ENCODE data around the gene SIK3. TPM values are rescaled to one million over a fixed set of nuclear protein-coding genes. Genes with fewer than 3 reads are reported as not detected.

SIK3 gene
- total RNA-seq, 2 experiments from 2014 or later = 22.8 to 24.0 TPM

DNA sequence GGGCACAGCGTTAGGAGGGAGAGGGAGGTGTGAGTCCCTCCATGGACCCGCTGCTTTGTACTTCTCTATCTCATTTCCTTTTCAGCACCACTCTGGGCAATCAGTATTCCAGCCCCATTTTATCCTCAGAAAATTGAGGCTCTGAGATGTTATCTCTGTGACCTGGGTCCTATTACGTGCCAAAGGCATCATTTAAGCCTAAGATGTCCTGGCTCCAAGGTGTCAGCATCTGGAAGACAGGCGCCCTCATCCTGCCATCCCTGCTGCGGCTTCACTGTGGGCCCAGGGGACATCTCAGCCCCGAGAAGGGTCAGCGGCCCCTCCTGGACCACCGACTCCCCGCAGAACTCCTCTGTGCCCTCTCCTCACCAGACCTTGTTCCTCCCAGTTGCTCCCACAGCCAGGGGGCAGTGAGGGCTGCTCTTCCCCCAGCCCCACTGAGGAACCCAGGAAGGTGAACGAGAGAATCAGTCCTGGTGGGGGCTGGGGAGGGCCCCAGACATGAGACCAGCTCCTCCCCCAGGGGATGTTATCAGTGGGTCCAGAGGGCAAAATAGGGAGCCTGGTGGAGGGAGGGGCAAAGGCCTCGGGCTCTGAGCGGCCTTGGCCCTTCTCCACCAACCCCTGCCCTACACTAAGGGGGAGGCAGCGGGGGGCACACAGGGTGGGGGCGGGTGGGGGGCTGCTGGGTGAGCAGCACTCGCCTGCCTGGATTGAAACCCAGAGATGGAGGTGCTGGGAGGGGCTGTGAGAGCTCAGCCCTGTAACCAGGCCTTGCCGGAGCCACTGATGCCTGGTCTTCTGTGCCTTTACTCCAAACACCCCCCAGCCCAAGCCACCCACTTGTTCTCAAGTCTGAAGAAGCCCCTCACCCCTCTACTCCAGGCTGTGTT lies 269.4 kb downstream of the SIK3 start:
- H3K36me3 Mint-ChIP-seq = no peaks in the 10 kb centered on the region
- H3K9me3 Mint-ChIP-seq = no peaks in the 10 kb centered on the region
- H3K4me3 Mint-ChIP-seq = no peak overlapping the region
- H3K4me1 Mint-ChIP-seq = no peaks in the 10 kb centered on the region
- DNase-seq = no peak
- no peak overlapping the region for H3K27ac Mint-ChIP-seq
- no peaks in the 10 kb centered on the region for H3K27me3 Mint-ChIP-seq

DNA sequence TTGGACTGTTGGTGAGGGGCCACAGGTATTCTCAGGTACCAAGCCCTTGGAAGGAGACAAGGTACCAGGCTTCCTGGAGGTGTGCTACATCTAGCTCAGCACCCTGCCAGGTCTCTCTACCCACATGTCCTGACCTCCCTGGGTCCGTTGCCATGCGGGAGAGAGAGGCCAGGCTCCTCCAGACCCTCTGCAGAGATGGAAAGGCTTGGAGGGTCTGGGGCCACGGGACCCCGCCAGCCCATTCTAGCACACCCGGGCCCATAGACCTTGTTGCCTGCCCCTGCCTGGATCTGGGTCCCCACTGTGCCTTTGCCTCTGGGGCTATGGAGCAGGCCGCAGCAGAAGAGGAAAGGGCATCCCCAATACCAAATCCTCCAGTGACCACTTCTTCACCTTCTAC lies 270.8 kb downstream of the SIK3 start:
- Mint-ChIP-seq H3K9me3 (no peaks in the 10 kb centered on the region), H3K27ac (no peak overlapping the region), H3K4me1 (no peaks in the 10 kb centered on the region), H3K36me3 (no peaks in the 10 kb centered on the region), H3K4me3 (no peak overlapping the region), H3K27me3 (no peaks in the 10 kb centered on the region)
- no peak for DNase-seq

DNA sequence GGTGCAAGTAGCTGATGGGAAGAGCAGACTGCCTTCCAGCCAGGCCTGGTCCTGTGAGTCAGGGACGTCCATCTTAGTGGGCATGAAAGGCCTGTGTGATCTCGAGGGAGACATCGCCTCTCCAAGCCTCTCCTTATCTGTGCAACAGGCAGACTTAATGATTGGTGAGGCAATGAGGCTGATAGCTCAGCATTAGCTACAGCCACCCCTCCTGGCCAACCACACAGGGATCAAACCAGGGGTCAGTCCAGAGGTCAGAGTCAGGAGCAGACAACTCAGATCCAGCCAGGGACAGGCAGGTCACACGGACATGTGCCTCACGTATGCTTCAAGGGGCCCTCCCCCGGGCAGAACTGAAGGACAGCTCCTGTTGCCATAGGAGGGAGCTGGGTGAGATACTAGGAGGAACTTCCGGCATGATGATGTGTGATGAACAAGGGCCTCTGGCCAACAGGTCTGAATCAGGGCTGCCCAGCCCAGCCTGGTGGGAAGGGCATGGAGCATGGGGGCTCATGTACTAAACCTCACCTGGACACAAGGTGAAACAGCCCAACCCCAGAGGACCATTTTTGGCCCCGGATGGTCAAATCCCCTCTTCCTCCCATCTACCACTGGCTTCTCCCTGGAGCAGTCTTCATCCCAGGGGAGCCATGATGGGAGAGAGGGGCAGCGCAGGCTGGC lies 271.3 kb downstream of the SIK3 start:
- H3K27me3 Mint-ChIP-seq = no peaks in the 10 kb centered on the region
- DNase-seq = no peak
- no peaks in the 10 kb centered on the region for H3K9me3 Mint-ChIP-seq
- H3K36me3 Mint-ChIP-seq = no peaks in the 10 kb centered on the region
- no peaks in the 10 kb centered on the region for H3K4me1 Mint-ChIP-seq
- H3K4me3 Mint-ChIP-seq = no peak overlapping the region
- no peak overlapping the region for H3K27ac Mint-ChIP-seq

GRCh38 chr11:116825854-116826750 lies 272.1 kb downstream of the SIK3 start:
- no peak overlapping the region for H3K4me3 Mint-ChIP-seq
- H3K27me3 Mint-ChIP-seq = no peaks in the 10 kb centered on the region
- H3K36me3 Mint-ChIP-seq = no peaks in the 10 kb centered on the region
- no peaks in the 10 kb centered on the region for H3K4me1 Mint-ChIP-seq
- H3K9me3 Mint-ChIP-seq = no peaks in the 10 kb centered on the region
- H3K27ac Mint-ChIP-seq = no peak overlapping the region
- DNase-seq = no peak

DNA sequence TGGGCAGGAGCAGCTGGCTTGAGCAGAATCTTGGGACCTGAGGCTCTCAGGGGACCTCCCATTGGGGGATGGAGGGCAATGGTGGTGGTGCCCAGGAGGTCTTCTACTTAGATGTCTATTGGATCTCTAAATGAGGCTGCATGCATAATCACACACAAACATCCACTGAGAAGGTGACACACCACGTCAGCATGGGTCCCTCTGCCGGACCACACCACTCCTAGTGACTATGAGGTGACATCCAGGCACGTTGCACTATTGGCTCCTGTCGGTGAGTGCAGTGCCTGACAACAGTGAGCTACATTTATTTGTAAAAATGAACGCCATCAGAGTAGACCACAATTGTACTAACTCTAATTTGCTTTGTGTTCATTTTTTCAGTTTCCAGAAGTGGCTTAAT lies 272.8 kb downstream of the SIK3 start:
- H3K9me3 Mint-ChIP-seq = no peaks in the 10 kb centered on the region
- H3K4me1 Mint-ChIP-seq = no peaks in the 10 kb centered on the region
- H3K27me3 Mint-ChIP-seq = no peaks in the 10 kb centered on the region
- no peak overlapping the region for H3K27ac Mint-ChIP-seq
- no peaks in the 10 kb centered on the region for H3K36me3 Mint-ChIP-seq
- H3K4me3 Mint-ChIP-seq = no peak overlapping the region
- DNase-seq = no peak

GRCh38 chr11:116823031-116823843 lies 275.0 kb downstream of the SIK3 start, which contains the start of gene APOA4:
APOA4 (minus strand) TSS chr11:116823304; CDS start chr11:116823191, 113 bp downstream.
- Mint-ChIP-seq H3K4me1 (no peaks in the 10 kb centered on the region), H3K9me3 (no peaks in the 10 kb centered on the region), H3K36me3 (no peaks in the 10 kb centered on the region), H3K27ac (no peak within 1 kb of the TSS), H3K4me3 (no peak within 1 kb of the TSS), H3K27me3 (no peaks in the 10 kb centered on the region)
- no peak for DNase-seq

GRCh38 chr11:116822575-116822974 lies 275.7 kb downstream of the SIK3 start:
- H3K36me3 Mint-ChIP-seq = no peaks in the 10 kb centered on the region
- H3K4me1 Mint-ChIP-seq = no peaks in the 10 kb centered on the region
- no peak overlapping the region for H3K27ac Mint-ChIP-seq
- H3K4me3 Mint-ChIP-seq = no peak overlapping the region
- H3K27me3 Mint-ChIP-seq = no peaks in the 10 kb centered on the region
- DNase-seq = no peak
- no peaks in the 10 kb centered on the region for H3K9me3 Mint-ChIP-seq

GRCh38 chr11:116821050-116821918 lies 276.9 kb downstream of the SIK3 start:
- Mint-ChIP-seq H3K36me3 (no peaks in the 10 kb centered on the region), H3K27me3 (no peaks in the 10 kb centered on the region), H3K4me3 (no peak overlapping the region), H3K9me3 (no peaks in the 10 kb centered on the region), H3K4me1 (no peaks in the 10 kb centered on the region), H3K27ac (no peak overlapping the region)
- no peak for DNase-seq

DNA sequence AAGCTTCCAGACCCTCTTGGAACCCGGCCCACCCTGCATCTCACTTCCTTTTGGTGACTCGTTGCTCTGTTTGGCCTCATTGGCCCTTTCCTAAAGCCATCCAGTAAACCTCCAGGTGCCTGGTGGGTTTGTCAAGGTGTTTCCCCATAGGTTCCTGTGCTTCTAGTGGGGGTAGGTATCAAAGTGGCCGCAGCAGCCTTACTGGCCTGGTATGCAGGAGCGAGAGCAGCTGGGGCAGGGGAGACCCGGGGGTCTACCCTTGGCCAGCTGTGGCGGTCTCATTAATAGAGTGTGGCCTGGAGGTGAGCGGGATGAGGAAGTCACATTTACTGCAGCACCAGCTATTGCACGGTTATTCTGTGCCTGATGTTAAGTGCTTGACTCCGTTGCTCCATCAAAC lies 279.2 kb downstream of the SIK3 start:
- Mint-ChIP-seq H3K36me3 (no peaks in the 10 kb centered on the region), H3K4me1 (no peaks in the 10 kb centered on the region), H3K27me3 (no peaks in the 10 kb centered on the region), H3K27ac (no peak overlapping the region), H3K9me3 (no peaks in the 10 kb centered on the region), H3K4me3 (no peak overlapping the region)
- no peak for DNase-seq

- DNase-seq = no peak
- Mint-ChIP-seq H3K4me3 (no peak overlapping the region), H3K36me3 (no peaks in the 10 kb centered on the region), H3K4me1 (no peaks in the 10 kb centered on the region), H3K27me3 (no peaks in the 10 kb centered on the region), H3K9me3 (no peaks in the 10 kb centered on the region), H3K27ac (no peak overlapping the region)
Measured at GRCh38 chr11:116814502-116814901, 283.7 kb downstream of the SIK3 start.

GRCh38 chr11:116813781-116814471 lies 284.3 kb downstream of the SIK3 start:
- Mint-ChIP-seq H3K4me3 (no peak overlapping the region), H3K27ac (no peak overlapping the region), H3K27me3 (peaks cover 3% of the 10 kb centered on the region), H3K9me3 (no peaks in the 10 kb centered on the region), H3K36me3 (no peaks in the 10 kb centered on the region), H3K4me1 (no peaks in the 10 kb centered on the region)
- no peak for DNase-seq

DNA sequence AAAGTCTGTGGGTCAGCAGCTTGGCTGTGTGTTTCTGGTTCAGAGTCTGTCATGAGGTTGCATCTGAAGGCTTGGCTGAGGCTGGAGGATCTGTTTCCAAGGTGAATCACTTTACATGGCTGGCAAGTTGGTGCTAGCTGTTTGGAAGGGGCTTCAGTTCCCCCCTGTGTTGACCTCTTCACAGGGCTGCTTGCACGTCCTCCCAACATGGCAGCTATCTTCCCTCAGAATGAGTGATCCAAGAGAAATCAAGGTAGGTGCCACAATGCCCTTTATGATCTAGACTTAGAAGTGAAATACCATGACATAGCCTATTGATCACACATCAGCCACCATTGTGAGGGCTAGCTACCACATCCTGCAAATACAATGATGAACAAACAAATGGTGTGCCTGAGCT lies 285.1 kb downstream of the SIK3 start:
- H3K36me3 Mint-ChIP-seq = no peaks in the 10 kb centered on the region
- no peaks in the 10 kb centered on the region for H3K9me3 Mint-ChIP-seq
- H3K4me1 Mint-ChIP-seq = no peaks in the 10 kb centered on the region
- H3K27ac Mint-ChIP-seq = no peak overlapping the region
- DNase-seq = no peak
- peaks cover 4% of the 10 kb centered on the region for H3K27me3 Mint-ChIP-seq
- H3K4me3 Mint-ChIP-seq = no peak overlapping the region

DNA sequence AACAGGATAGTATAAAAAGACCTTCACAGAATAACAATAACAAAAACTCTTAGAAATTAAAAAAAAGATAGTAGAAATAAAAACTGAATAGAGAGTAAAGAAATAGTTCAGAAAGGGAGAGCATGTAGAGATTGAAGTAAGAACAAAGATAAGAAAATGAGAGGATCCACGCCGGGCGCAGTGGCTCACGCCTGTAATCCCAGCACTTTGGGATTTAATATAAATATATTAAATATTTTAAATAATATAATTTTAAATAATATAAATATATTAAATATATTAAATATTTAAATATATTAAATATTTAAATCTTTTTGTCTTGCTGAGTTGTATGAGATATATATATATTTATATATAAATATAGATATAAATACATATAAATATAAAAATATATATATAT lies 286.1 kb downstream of the SIK3 start:
- no peaks in the 10 kb centered on the region for H3K4me1 Mint-ChIP-seq
- H3K27me3 Mint-ChIP-seq = peaks cover 4% of the 10 kb centered on the region
- no peaks in the 10 kb centered on the region for H3K36me3 Mint-ChIP-seq
- H3K4me3 Mint-ChIP-seq = no peak overlapping the region
- no peaks in the 10 kb centered on the region for H3K9me3 Mint-ChIP-seq
- no peak for DNase-seq
- H3K27ac Mint-ChIP-seq = no peak overlapping the region

All from activated naive CD8-positive, alpha-beta T cell treated with anti-CD3 and anti-CD28 coated beads for 36 hours (primary cell).